A673 (cell line): Measurements from ENCODE around the gene HINFP. TPM values are rescaled to one million over a fixed set of nuclear protein-coding genes. Genes with fewer than 3 reads are reported as not detected.

ENCODE experiments used
- BruUV-seq: library from RNA; stranded (reverse); fragments of 400-500 nt; replicated peaks from 2 replicates; lab custom pipeline; 2021; lab: Mats Ljungman, UMichigan
- CTCF ChIA-PET: fragments of 300-600 bp; sonication (Branson Sonifier 250); formaldehyde crosslinking; loops from one replicate; lab custom pipeline; 2022; ENCODE audit warnings: antibody characterized with exemption; lab: Charles Lee
- POLR2A ChIA-PET: fragments of 300-600 bp; sonication (Branson Sonifier 250); formaldehyde crosslinking; loops from one replicate; lab custom pipeline; 2022; ENCODE audit warnings: antibody characterized with exemption; ENCODE audit not compliant: low non-redundant PET; lab: Charles Lee
- DNase-seq: peaks from one replicate; pipeline ENCODE4 v3.0.0-alpha.2; 2015; ENCODE audit warnings: low spot score
- H3K27ac ChIP-seq: fragments of 200-600 bp; sonication (generic); 2 replicates; pipeline ENCODE4 v1.5.1; 2016; ENCODE audit warnings: mixed run types, low read depth, mild to moderate bottlenecking, mixed read lengths, antibody characterized with exemption, low read length; ENCODE audit not compliant: poor library complexity, severe bottlenecking
- H3K27me3 ChIP-seq: fragments of 200-600 bp; sonication (generic); replicated peaks from 2 replicates; pipeline ENCODE4 v1.6.1; 2017; ENCODE audit warnings: mixed run types, low read depth, mild to moderate bottlenecking, mixed read lengths, antibody characterized with exemption, low read length; ENCODE audit not compliant: insufficient read depth, poor library complexity
- H3K36me3 ChIP-seq: fragments of 200-600 bp; sonication (generic); 2 replicates; pipeline ENCODE4 v1.6.1; 2016; ENCODE audit warnings: mixed run types, mild to moderate bottlenecking, mixed read lengths, antibody characterized with exemption, low read length; ENCODE audit not compliant: insufficient read depth, poor library complexity, severe bottlenecking
- H3K4me1 ChIP-seq: fragments of 200-600 bp; sonication (generic); 2 replicates; pipeline ENCODE4 v1.6.1; 2017; ENCODE audit warnings: mixed run types, mild to moderate bottlenecking, mixed read lengths, antibody characterized with exemption, low read length; ENCODE audit not compliant: insufficient read depth, poor library complexity, severe bottlenecking
- H3K4me3 ChIP-seq: fragments of 200-600 bp; sonication (generic); 2 replicates; pipeline ENCODE4 v1.5.1; 2016; ENCODE audit warnings: low read depth, mixed run types, mild to moderate bottlenecking, mixed read lengths, low read length; ENCODE audit not compliant: poor library complexity, severe bottlenecking
- H3K9me3 ChIP-seq: fragments of 200-600 bp; sonication (generic); 2 replicates; pipeline ENCODE4 v1.6.1; 2016; ENCODE audit warnings: mixed run types, low read depth, mild to moderate bottlenecking, mixed read lengths, antibody characterized with exemption, low read length; ENCODE audit not compliant: poor library complexity, severe bottlenecking
- CTCF ChIP-seq: fragments of 300-800, 200-600 bp; sonication (generic); conservative IDR thresholded peaks from 2 replicates; pipeline ENCODE4 v1.5.1; 2017; ENCODE audit warnings: low read depth, mild to moderate bottlenecking, antibody characterized with exemption, low read length, moderate library complexity, mixed read lengths
- EZH2 ChIP-seq: fragments of 200-600 bp; sonication (generic); IDR thresholded peaks from 2 replicates; pipeline ENCODE4 v1.6.1; 2017; ENCODE audit warnings: borderline replicate concordance, low read depth, mild to moderate bottlenecking, mixed read lengths, antibody characterized with exemption, low read length; ENCODE audit not compliant: poor library complexity, severe bottlenecking
- intact Hi-C: fragments of 100-400 bp; cut with micrococcal nuclease; formaldehyde crosslinking; loops from one replicate; pipeline ENCODE4 v1.10.0; 2022; ENCODE audit not compliant: unreplicated experiment
- total RNA-seq: library from RNA; stranded (reverse); gene quantifications from 2 replicates; pipeline ENCODE4 v1.2.3, GENCODE V29; 2021

Gene HINFP
- total RNA-seq, 1 experiment from 2014 or later = 31.7 TPM

GRCh38 chr11:119081682-119082260 lies 39.6 kb upstream of the HINFP start:
- no peak for DNase-seq
- ChIA-PET CTCF (no interaction called here), POLR2A (interaction anchor here (0.5 to 0.6 kb wide), 2 partner anchors 13 to 14 kb away, joined by 3 read pairs; a partner anchor contains a TSS)
- no peak for TF ChIP-seq EZH2
- TF ChIP-seq CTCF = no peak
- intact Hi-C loops = no loop called here
- H3K4me3 ChIP-seq = no peak overlapping the region
- H3K4me1 ChIP-seq = peaks cover 11% of the 10 kb centered on the region
- no peaks in the 10 kb centered on the region for H3K9me3 ChIP-seq
- peaks cover 36% of the 10 kb centered on the region for H3K36me3 ChIP-seq
- no peak overlapping the region for H3K27ac ChIP-seq
- no peaks in the 10 kb centered on the region for H3K27me3 ChIP-seq
- no TSS peak for BruUV-seq

GRCh38 chr11:119084663-119085436 lies 36.5 kb upstream of the HINFP start, which contains the start of gene HMBS:
TSS of gene HMBS (plus strand) at chr11:119084881. CDS start at chr11:119085034, 153 bp downstream.
- peak within 1 kb of the TSS; percentile 97 for H3K27ac ChIP-seq
- DNase-seq = peak; percentile 99
- H3K4me3 ChIP-seq = peak within 1 kb of the TSS; percentile 80
- TF ChIP-seq CTCF (no peak), EZH2 (no peak)
- peaks cover 11% of the 10 kb centered on the region for H3K4me1 ChIP-seq
- ChIA-PET CTCF (interaction anchor here (0.6 to 1.2 kb wide), 7 partner anchors 10 to 1222 kb away, joined by 3 to 12 read pairs (median 7); partner anchors contain the start of genes BCL9L and DPAGT1), POLR2A (interaction anchor here (0.6 to 1.0 kb wide), 5 partner anchors 10 to 340 kb away, joined by 3 to 24 read pairs (median 15); partner anchors contain the start of gene VPS11)
- H3K9me3 ChIP-seq = no peaks in the 10 kb centered on the region
- H3K27me3 ChIP-seq = no peaks in the 10 kb centered on the region
- peaks cover 10% of the 10 kb centered on the region for H3K36me3 ChIP-seq
- intact Hi-C loops = no loop called here
- no TSS peak for BruUV-seq

- H3K36me3 ChIP-seq = peaks cover 8% of the 10 kb centered on the region
- TSS peak; percentile 91 for BruUV-seq
- no peaks in the 10 kb centered on the region for H3K9me3 ChIP-seq
- ChIA-PET CTCF (interaction anchor here (0.6 kb wide), 6 partner anchors 18 to 1222 kb away, joined by 3 to 12 read pairs (median 8); partner anchors contain the start of genes BCL9L and VPS11), POLR2A (interaction anchor here (0.6 to 1.0 kb wide), 5 partner anchors 10 to 341 kb away, joined by 3 to 24 read pairs (median 15); partner anchors contain the start of gene VPS11)
- peak overlapping the region; percentile 97 for H3K27ac ChIP-seq
- H3K4me3 ChIP-seq = peak overlapping the region; percentile 80
- no peak for DNase-seq
- intact Hi-C loops = no loop called here
- H3K4me1 ChIP-seq = peaks cover 11% of the 10 kb centered on the region
- TF ChIP-seq CTCF (no peak), EZH2 (no peak)
- H3K27me3 ChIP-seq = no peaks in the 10 kb centered on the region
Observed at GRCh38 chr11:119085437-119085847, 35.9 kb upstream of the HINFP start.
